Activated T-cell treated with anti-CD3 and anti-CD28 coated beads, Interleukin-2, amount 50 U/mL, for 48 hours (primary cell): Measurements from ENCODE around the gene MICAL3.
"Not testable (repeated sequence)": the region's sequence is repeated elsewhere in the genome, so short reads cannot be mapped to it uniquely, and the experiment has no call there.

Source experiments
- DNase-seq, 2 experiments: peaks; one replicate each; pipeline ENCODE4 v3.0.0-alpha.2; 2020

The MICAL3 gene

DNA sequence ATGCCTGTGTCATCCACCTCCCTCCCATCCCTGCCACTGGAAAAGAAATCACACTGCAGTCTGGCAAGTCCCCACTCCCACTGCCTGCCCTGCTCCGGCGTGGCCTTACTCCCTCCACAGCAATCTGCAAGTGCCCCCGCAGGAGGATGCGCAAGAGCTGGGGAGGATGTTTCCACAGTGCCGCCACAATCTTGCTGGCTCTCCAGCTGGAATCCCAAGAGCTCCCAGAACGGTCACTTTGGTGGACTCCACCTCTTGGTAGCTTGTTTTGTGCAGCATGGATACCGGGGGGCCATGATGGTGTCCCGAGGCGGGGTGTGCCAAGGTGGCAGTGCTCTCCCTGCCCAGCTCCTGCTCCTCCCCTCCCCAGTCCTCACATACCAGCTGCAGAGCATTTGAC lies 76.3 kb downstream of the MICAL3 start:
- DNase-seq, result no peak

DNA sequence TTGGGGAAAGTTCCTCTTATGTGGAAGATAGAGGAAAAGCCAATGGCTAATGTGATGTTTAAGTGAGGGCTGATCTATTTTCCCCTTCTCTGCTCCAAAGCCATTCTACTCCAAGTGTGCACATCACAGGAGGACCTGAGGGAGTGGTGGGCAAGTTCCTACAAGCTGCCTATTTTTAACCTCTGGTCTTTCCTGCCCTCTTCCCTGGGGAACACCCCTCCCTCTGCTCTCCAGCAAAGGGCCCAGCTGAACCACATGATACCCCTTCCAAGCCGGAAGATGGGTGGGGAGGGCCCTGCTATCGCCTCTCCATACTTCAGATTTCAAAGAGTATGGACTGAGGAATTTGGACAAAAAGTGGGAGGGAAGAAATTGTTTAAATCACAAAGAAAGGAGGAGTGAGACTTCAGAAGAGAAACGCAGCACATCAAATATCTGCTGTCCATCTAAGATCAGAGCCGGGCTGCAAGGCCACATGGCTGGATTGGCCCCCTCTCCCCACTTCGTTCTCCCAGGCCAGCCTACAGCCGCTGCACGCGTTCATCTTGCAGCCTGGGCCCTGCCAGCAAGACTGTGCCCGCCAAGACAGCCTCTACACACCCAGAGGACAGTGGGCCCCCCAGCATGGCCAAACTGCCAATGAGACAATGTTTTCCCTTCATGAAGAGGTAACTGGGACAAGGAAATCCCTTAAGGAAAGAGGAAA lies 77.5 kb downstream of the MICAL3 start:
- no peak for DNase-seq

DNA sequence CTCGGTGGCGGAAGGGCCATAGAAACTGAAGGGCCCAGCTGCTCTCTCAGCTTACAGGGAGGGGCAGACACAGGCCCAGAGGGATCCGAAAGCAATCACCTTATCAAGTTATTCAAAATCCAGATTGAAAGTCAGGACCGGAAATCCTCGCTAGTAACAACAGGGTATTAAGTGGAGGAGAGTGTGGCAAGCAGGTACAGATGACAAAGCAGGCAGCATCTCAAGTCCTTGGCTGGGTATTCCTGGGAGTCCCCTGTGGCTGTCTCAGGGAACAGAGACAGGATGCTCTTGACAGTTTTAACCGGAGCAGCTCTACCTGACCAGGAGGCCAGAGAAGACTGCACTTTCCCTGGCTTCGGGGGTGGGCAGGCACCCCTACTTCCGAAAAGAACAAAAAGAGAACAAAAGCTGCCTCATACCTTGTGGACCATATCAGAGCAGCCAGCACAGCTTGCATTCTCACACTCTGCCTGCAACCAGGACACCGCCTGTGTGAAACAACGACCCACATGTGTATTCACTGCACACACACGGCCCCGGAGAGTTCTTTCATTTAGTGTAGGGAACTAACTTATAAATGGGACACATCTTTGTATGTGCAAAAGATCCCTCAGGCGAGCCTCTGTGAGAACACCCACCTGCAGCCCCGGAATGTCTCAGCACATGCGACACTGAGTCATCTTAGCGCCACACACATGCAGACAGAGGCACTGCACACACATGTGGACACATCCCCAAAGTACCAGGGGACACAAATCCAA lies 78.3 kb downstream of the MICAL3 start:
- no peak for DNase-seq

DNA sequence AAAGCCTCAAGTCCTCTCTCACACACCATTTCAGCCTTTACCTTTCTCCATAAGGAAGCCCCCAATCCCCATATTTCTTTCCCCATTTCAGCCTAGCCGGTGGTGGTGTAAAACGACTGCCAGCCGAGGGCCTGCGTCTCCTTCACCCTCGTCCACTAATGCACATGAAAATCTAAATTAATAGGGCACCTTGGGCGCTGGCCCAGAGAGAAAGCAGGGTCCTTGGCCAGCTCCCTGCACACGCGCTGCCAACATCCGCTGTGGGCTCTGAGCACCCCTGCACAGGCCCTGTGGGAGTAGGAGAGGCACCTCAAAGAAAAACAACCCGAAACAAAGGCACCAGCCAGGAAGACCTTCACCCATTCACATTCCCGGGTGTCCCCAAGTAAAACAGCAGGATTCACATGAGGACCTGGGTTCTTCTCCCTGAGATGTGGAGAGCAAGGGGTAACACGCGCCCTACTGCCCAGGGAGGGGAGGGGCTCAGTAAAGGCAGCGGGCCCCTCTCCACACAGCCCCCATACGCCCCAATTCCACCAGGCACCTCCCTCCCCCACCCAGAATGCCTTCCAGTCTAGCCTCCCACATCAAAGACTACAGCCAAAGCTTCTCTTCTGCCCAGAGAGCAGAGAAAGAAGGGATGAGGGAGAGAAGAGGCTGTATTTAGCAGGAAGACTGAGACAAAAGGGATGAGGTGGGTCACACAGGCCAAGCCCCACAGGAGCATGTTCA lies 79.0 kb downstream of the MICAL3 start:
- DNase-seq, result no peak

DNA sequence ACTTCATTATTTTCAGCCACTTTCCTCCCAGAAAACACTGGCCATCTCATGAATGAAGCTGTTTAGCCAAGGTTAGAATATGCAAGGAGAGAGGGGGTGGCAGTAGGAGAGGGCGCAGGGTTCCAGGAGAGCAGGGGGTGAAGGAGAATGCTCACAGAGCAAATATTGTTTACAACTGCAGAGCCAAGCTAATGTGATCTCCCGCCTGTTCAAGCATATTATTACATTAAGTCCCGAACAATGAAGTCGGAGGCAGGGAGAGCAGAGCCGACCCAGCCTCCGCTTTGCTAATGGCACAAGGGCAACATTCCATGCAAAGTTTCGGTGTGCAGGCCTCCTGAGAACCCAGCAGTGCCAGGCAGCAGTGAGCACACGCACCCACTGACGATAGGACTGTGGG lies 80.1 kb downstream of the MICAL3 start:
- DNase-seq, result no peak

DNA sequence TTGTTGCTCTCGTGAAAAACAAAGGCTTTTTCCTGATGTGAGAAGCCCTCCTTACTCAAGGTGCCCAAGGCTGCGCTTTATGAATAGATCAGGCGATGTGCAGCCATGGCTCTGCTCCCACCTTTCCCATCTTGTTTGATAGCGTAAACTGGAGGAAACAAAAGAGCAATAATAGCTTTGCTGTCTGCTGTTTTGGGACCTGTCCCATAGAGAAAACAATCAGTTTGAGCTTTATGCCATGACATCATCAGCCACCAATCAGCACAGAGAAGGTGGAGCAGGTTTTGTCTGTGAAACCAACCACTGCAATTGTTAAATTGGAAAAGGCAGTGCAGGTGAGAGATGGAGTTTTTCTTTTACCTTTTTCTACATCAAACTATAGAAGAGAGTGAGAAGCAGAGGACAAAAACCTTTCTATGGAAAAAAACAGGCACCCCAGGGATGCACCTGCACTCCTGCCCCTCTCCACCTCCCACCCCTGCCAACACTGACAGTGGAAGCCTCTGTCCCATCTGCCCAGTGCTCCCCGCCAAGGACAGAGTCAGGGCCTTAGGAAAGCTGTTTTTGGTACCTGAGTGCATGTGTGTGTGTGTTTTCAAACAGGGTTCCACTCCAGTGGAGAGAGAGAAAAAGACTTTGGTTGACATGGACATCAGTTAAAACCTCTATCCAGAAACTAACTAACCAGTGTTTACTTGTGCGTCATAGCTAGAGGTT lies 80.7 kb downstream of the MICAL3 start:
- no peak for DNase-seq

DNA sequence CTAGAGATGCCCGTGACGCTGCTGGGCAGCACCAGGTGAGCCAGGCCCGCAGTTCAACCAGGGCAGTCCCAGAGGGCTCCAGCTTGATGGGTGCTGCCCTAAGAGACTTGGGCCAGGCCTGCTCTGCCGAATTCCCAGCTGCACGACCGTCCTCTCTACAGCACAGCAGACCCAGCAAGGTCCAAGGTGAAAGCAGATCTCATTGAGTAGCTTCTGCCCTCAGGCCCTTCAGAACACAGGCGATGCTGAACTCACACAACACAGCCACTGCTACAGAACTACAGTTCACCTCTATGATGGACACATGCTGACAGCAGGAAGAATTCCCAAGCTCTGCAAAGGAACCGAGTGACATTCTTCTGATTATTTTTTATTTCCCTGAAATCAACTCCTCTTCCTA lies 81.6 kb downstream of the MICAL3 start:
- no peak for DNase-seq

DNA sequence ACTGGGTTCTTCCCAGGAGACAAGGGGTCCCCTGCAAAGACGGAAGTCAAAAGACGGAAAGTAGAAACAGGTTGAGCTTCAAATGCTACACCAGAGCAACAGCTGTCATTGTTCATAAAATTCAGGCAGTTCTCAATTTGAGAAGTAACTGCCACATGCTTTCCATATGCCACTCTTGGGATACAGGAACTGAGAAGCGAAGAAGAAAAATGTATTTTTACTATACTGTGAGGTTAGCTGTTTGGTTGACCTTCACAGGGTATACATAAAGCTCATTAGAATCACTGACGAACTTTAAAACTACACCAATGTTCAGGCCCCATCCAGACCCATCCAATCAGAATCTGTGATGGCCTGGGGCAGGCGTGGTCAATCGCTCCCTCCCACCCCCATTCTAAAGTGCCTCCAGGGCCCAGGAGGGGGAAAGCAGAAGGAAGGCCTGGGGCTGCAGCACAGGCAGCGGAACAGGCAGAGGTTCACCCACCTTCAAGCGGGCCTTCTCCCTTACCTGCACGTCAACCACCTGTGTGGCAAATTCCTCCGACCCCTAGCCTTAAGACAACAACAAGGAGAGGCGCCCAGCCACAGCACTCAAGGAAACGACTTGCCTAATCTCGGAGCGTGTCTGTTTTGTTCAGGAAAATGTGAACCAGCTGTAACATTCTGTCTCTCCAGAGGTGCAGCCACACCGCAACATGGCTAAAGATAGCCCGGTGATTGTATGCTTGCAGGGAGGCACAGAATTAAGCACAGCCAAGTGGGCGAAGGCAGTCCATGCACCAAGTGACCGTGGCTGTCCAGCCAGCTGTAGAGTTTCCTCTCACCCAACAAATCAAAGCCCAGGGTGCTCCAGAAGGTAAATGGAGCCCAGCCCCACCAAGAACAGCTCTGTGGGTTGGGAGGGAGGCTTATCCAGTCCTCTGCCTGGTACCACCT lies 82.6 kb downstream of the MICAL3 start:
- no peak for DNase-seq

DNA sequence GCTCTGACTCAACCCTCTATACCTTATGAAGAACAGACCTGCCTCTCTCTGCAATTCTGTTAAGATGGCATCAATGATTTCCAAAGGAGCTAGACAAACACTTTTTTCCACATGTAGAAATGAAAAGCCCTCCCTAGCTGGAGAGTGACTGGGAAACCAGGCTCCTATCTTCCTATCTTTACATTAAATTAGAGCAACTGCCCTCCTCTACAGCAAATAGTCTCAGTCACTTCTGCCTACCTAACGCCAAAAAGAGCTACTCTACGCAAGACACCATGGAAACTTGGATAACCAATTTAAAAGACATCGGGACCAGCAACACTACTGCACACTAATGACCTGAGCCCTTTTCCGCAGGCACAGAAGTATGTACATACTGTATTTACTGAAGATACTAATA lies 84.8 kb downstream of the MICAL3 start:
- no peak for DNase-seq

DNA sequence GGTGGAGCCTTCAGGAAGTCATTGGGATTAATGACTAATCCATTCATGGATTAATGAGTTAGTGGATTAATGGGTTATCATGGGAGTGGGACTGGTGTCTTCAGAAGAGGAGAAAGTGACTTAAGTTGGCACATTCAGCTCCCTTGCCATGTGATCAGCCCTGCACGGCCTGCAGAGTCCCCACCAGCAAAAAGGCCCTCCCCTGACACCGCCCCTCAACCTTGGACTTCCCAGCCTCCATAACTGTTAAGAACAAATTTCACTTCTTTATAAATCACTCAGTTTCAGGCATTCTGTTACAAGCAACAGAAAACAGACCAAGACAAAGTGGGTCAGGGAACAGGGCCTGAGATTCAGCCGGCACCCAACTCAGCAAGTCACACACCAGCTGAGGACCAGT lies 85.3 kb downstream of the MICAL3 start:
- no peak for DNase-seq

DNA sequence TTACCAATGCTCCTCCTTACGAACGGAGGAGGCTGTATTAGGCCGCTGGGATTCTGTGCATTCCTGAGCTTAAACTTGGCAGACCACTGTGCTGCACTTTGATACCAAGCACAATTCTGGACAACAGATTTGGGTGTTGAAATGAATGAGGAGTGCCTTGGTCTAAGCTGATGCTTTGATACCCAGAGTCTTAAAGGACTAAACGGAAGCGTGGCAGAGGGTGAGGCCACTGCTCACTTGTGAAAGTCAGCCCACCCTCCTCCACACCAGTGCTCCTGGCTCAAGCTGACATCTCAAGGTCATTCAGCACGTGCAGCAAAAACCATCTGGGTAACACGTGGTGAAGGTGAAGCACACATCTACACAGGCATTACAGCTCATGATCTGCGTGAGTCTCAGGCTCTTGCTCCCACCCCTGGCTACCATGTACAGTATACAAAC lies 85.9 kb downstream of the MICAL3 start:
- DNase-seq, result no peak

DNA sequence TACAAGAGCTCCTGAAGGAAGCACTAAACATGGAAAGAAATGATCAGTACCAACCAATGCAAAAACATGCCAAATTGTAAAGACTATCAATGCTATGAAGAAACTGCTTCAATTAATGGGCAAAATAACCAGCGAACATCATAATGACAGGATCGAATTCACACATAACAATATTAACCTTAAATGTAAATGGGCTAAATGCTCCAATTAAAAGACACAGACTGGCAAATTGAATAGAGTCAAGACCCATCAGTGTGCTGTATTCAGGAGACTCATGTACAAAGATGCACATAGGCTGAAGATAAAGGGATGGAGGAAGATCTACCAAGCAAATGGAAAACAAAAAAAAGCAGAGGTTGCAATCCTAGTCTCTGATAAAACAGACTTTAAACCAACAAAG lies 91.9 kb downstream of the MICAL3 start:
- DNase-seq, result not testable (repeated sequence)

DNA sequence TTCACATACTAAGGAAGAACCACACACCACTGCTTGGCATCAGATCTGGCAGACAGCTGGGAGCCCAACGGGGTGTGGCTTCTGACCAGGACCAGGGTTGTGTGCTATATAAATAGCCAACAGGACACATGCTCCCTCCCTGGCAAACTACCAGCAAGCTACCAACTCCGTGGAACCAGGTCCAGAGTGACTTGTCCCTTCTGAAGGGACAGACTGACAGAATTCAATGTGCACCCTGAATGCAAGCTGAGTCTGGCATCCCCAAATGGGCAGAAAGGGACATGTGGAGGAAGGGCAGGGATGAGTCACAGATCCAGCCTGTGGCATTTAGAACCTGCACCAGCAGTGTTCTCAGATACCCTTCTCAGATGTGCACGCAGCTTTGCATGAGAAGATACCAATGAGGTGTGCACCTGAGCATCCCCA lies 92.9 kb downstream of the MICAL3 start:
- no peak for DNase-seq

DNA sequence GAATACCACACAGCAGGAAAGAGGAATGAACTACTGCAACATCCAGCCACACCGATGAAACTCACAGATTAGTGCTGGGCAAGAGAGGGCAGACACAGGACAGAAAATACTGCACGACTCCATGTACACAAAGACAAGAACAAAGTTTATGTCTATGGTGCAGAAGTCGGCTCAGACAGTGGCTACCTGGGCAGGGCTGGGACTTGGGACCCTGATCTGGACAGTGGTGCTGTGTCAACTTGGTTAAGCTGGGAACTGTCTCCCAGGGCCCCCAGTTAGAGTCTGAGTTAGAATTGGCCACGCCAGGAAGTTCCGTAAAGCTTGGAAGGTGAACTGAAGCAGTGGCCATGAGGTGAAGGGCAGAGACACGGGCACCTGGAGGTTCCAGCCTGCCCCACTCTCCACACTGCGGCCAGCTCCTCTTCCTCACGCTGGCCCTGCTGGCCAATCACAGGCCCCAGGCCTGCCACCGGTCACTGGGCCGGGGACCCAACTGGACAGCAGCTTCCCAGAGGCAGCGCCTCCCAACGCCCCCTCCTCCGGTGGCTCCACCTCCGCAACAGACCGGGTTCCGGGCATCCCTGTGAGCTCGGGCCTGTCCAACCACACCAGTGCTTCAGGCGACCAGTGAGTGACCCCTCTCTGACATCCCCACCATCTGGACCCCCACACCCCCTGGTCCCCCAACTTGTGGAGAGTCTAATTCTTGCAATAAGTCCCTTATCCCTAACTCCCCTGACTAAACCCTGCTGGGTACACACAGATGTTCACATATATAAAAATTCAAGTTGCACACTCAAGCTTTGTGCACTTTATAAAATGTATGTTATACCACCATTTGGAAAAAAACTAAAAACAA lies 93.7 kb downstream of the MICAL3 start:
- no peak for DNase-seq

DNA sequence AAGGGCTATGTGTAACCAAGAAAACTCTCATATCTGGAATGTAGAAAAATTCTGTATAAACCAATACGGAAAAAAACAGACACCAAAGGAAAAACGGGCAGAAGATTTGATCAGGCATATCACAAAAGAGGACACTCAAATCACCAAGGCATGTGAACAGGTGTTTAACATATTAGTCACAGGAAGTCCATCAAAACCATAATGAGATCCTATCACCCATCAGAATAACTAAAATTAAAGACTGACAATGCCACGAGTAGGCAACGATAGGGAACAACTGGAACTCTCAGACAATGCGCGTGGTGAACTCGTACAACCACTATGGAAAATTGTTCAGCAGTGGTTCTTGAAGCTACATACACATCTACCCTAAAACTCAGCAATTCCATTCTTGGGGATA lies 94.5 kb downstream of the MICAL3 start:
- DNase-seq, result no peak

DNA sequence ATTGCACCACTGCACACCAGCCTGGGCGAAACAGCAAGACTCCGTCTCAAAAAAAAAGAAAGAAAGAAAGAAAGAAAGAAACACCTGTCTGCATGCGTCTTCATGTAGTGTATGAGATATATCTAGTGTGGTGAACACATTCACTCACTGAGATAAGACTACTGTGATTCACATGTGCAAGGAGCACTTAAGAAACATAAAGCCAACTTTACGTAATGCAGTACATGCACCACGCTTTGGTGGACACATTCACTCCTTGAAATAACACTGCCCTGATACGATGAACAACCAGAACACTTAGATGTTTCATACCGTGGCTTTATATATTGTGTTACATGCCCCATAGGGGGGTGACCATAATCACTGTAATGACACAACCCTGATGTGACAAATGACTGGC lies 96.0 kb downstream of the MICAL3 start:
- no peak for DNase-seq

DNA sequence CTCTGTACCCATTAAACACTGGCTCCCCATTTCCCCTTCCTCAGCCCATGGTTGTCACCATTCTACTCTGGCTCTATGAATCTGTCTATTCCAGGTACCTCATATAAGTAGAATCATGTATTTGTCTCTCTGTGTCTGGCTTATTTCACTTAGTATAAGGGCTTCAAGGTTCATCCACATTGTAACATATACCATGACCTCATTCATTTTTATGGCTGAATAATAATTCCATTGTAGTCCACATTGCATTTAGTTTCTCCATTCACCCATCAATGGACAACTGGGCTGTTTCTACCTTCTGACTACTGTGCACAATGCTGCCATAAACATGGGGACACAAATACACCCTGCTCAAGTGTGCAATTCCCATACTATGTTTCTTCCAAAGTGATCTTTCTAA lies 97.3 kb downstream of the MICAL3 start:
- no peak for DNase-seq

DNA sequence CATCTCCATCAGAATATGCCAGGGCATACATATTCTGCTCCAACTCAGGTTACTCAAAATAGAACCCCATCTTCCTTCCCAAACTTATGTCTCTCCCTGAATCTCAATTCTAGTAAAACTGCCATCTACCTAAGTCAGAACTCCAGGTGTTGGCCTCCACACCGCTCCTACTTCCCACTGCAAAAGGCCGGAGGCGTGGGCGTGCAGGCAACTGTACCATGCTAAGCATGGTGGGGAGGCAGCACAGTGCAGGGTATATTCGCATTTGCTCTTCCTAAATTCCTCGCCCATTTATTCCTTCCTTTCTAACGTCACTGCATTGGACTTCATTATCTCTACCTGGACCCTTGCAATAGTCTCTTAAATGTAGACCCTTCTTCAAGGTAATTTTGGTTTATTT lies 97.8 kb downstream of the MICAL3 start:
- DNase-seq, result no peak

DNA sequence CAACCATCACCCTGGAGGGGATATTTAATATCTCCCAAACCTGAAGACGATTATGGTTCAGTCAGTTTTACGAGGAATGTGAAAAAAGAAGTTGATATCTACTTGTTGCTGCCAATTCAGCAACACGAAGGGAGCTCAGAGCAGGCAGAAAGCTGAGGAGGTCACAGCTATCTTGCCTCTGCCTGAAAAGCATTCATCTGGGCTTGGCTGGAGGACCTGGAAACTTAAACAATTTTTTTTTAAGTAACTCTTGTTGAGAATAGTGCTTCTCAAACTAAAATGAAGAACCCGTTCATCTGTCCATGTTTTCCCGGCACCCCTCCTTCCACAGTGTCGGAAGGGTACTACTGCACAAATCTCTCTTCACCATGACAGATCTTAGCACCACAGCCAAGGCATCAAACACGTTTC lies 98.9 kb downstream of the MICAL3 start:
- DNase-seq, result no peak

DNA sequence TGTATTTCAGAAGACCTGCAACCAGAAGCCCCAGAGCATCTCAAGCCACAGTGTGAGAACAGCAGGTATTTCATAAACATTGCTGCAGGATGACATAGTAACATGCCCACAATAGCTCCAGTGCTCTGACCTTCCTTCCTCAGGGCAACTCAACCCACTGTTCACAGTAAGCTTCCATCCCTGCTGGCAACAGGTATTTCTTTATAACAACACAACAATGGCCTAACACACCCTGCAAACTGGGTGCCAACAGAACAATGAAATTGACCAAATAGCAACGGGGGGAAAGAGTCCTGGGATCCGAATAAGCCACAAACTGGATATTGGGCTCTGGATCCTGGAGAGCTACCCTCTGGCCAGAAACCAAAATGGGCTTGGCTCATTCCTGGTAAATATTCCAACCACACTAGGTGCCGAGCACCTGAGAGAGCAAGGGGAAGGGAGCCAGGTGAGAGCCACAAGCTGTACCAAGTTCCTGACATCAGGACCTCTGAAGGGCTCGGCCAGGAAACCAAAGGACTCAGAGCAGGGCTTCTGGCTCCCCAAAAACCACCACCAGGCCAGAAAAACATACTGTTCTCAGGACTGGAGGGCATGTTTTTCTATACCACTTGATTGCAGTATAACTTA lies 99.5 kb downstream of the MICAL3 start:
- DNase-seq, result no peak

DNA sequence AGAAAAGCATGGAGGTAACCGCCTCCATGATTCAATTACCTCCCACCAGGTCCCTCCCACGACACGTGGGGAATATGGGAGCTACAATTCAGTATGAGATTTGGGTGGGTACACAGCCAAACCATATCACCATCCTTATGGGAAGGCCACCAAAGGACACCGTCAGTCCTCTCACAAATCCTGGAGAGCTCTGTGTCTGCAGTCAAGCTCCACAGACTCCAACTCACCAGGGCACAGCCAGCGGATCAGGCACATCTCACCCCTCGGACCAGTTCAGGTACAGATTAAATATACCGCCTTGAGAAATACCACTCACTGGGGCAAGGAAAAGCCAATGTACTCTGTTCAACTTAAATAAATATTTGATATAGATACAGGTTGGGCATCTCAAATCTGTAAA lies 100.3 kb downstream of the MICAL3 start:
- DNase-seq, result no peak
